Ovary (tissue), 3 donors: ENCODE measurements around the gene ADGRA3.

Source experiments
- CTCF ChIP-seq, 3 donors: fragments of 450-650 bp in 2 of 3; fragments of 200-600 bp in 1 of 3; IDR thresholded peaks; one replicate each; pipeline versions ENCODE4 v1.5.1 to v1.8.0; 2016 to 2022; ENCODE audit warnings: antibody characterized with exemption in 3 of 3, mild to moderate bottlenecking in 1 of 3
- EP300 ChIP-seq: sonication (generic); formaldehyde crosslinking; IDR thresholded peaks from one replicate; pipeline ENCODE4 v1.6.1; 2017; ENCODE audit warnings: antibody characterized with exemption
- donor health status: DM: no; HTN: no; CAD: no.

GRCh38 chr4:22356987-22357596 lies 158.8 kb downstream of the ADGRA3 start:
- TF ChIP-seq CTCF (IDR thresholded peaks at IDR 0.05): no peak
- TF ChIP-seq EP300: no peak
